GM19239 (cell line): Measurements from ENCODE around the gene ATP9B.
A peak's percentile ranks its signal among the peaks of the same experiment; 100 is the strongest.

Source experiments
- DNase-seq: peaks from one replicate; pipeline ENCODE4 v3.0.0; 2011; ENCODE audit warnings: low spot score; ENCODE audit not compliant: insufficient read length
- FAIRE-seq: peaks from 2 replicates; lab custom pipeline; 2011; peaks lifted over from hg19 to GRCh38; lab: Jason Lieb, UNC

The ATP9B gene

GRCh38 chr18:79385326-79385707 is 316.1 kb downstream of the ATP9B start:
- DNase-seq (no peak), FAIRE-seq (no peak)

- FAIRE-seq, result no peak
- no peak for DNase-seq
These were observed 316.6 kb downstream of the ATP9B start for GRCh38 chr18:79385708-79386341.

GRCh38 chr18:79386547-79386946 is 317.4 kb downstream of the ATP9B start:
- FAIRE-seq, result no peak

GRCh38 chr18:79387214-79387613 is 318.0 kb downstream of the ATP9B start:
- FAIRE-seq (no peak), DNase-seq (no peak)

More at GRCh38 chr18:79386547-79386946, 317.4 kb downstream of the ATP9B start:
- DNase-seq, result no peak

GRCh38 chr18:79387615-79388014 is 318.4 kb downstream of the ATP9B start:
- FAIRE-seq (no peak), DNase-seq (no peak)

- no peak for DNase-seq
These were observed 318.8 kb downstream of the ATP9B start for GRCh38 chr18:79388043-79388442.

GRCh38 chr18:79389689-79390088 is 320.5 kb downstream of the ATP9B start:
- FAIRE-seq (no peak), DNase-seq (no peak)

More at GRCh38 chr18:79388043-79388442, 318.8 kb downstream of the ATP9B start:
- no peak for FAIRE-seq

GRCh38 chr18:79392226-79392625 is 323.0 kb downstream of the ATP9B start:
- DNase-seq (no peak), FAIRE-seq (no peak)

- no peak for DNase-seq
- FAIRE-seq, result no peak
These were observed 324.0 kb downstream of the ATP9B start for GRCh38 chr18:79393181-79393634.

GRCh38 chr18:79393635-79394533 is 324.7 kb downstream of the ATP9B start:
- DNase-seq (no peak), FAIRE-seq (peak; percentile 28)

GRCh38 chr18:79394534-79395307 is 325.5 kb downstream of the ATP9B start:
- DNase-seq, result no peak
- no peak for FAIRE-seq

GRCh38 chr18:79395308-79395640 is 326.1 kb downstream of the ATP9B start:
- DNase-seq, result no peak
- no peak for FAIRE-seq

GRCh38 chr18:79395761-79396404 is 326.7 kb downstream of the ATP9B start, which contains the start of gene NFATC1:
NFATC1 (plus strand) TSS chr18:79395930; CDS start chr18:79396225, 295 bp downstream.
- FAIRE-seq, result no peak
- no peak for DNase-seq

GRCh38 chr18:79396431-79397246 is 327.4 kb downstream of the ATP9B start:
- peak; percentile 33 for FAIRE-seq
- no peak for DNase-seq

- DNase-seq (no peak), FAIRE-seq (no peak)
These were observed 328.1 kb downstream of the ATP9B start for GRCh38 chr18:79397247-79397829.

GRCh38 chr18:79397830-79398761 is 328.9 kb downstream of the ATP9B start:
- FAIRE-seq (no peak), DNase-seq (no peak)

- FAIRE-seq, result peak; percentile 56
These were observed 330.3 kb downstream of the ATP9B start for GRCh38 chr18:79399275-79400081.

More at GRCh38 chr18:79399275-79400081, 330.3 kb downstream of the ATP9B start:
- DNase-seq, result no peak
